PC-3 (cell line): ENCODE results near the gene TMEM208.

Experiments
- CTCF ChIP-seq: fragments of 300-600 bp; sonication (generic); conservative IDR thresholded peaks from 2 replicates; pipeline ENCODE4 v1.5.1; 2017; ENCODE audit warnings: antibody characterized with exemption, low read depth, mild to moderate bottlenecking, low read length
- EZH2 ChIP-seq: fragments of 300-600 bp; sonication (generic); IDR thresholded peaks from one replicate; pipeline ENCODE4 v1.6.1; 2017; ENCODE audit warnings: antibody characterized with exemption, mild to moderate bottlenecking, low read length; ENCODE audit not compliant: unreplicated experiment

GRCh38 chr16:67198238-67198734 lies 28.6 kb upstream of the TMEM208 start:
- TF ChIP-seq CTCF (peak; percentile 70), EZH2 (no peak)
